Stimulated activated CD4-positive, alpha-beta T cell treated with anti-CD3 and anti-CD28 coated beads, Interleukin-2, amount 100 ng/mL, for 48 hours (primary cell): ENCODE measurements around the gene DISP3.

Experiments
- DNase-seq, 2 donors: peaks; one replicate each; pipeline ENCODE4 v3.0.0-alpha.2; 2020

DISP3 gene

GRCh38 chr1:11478571-11479374 is at the start of gene DISP3:
Gene DISP3, plus strand, starts transcription at chr1:11479155. Its CDS starts 21,838 bp downstream, at chr1:11500993.
- peak; percentile 75 to 77 for DNase-seq

GRCh38 chr1:11429226-11429625 is 49.7 kb upstream of the DISP3 start:
- no peak for DNase-seq

GRCh38 chr1:11429935-11430334 is 49.0 kb upstream of the DISP3 start:
- DNase-seq: no peak

GRCh38 chr1:11431941-11432507 is 46.9 kb upstream of the DISP3 start:
- DNase-seq: no peak

GRCh38 chr1:11432526-11432925 is 46.4 kb upstream of the DISP3 start:
- no peak for DNase-seq

- DNase-seq: no peak
These were observed 44.5 kb upstream of the DISP3 start for GRCh38 chr1:11434501-11434900.

- DNase-seq: no peak
These were observed 44.0 kb upstream of the DISP3 start for GRCh38 chr1:11434926-11435325.

- no peak for DNase-seq
These were observed 40.0 kb upstream of the DISP3 start for GRCh38 chr1:11438996-11439395.

- no peak for DNase-seq
These were observed 37.6 kb upstream of the DISP3 start for GRCh38 chr1:11441211-11441952.

- no peak for DNase-seq
These were observed 35.9 kb upstream of the DISP3 start for GRCh38 chr1:11443043-11443442.

GRCh38 chr1:11443961-11444658 is 34.8 kb upstream of the DISP3 start:
- no peak for DNase-seq

GRCh38 chr1:11444907-11445306 is 34.0 kb upstream of the DISP3 start:
- no peak for DNase-seq

- DNase-seq: no peak
These were observed 31.1 kb upstream of the DISP3 start for GRCh38 chr1:11447903-11448302.

- DNase-seq: no peak
These were observed 30.4 kb upstream of the DISP3 start for GRCh38 chr1:11448373-11449099.

- no peak for DNase-seq
These were observed 29.9 kb upstream of the DISP3 start for GRCh38 chr1:11449100-11449403.

GRCh38 chr1:11450310-11450709 is 28.6 kb upstream of the DISP3 start:
- DNase-seq: no peak

- DNase-seq: no peak
These were observed 25.0 kb upstream of the DISP3 start for GRCh38 chr1:11453742-11454491.

GRCh38 chr1:11455967-11456570 is 22.9 kb upstream of the DISP3 start:
- no peak for DNase-seq

- no peak for DNase-seq
These were observed 22.0 kb upstream of the DISP3 start for GRCh38 chr1:11456965-11457364.

- DNase-seq: no peak
These were observed 20.1 kb upstream of the DISP3 start for GRCh38 chr1:11458811-11459275.

GRCh38 chr1:11461531-11462137 is 17.3 kb upstream of the DISP3 start:
- DNase-seq: no peak
